SU-DHL-6 (cell line): ENCODE measurements around the gene TMEM106B.
"Not testable (repeated sequence)": the region's sequence is repeated elsewhere in the genome, so short reads cannot be mapped to it uniquely, and the experiment has no call there.

Experiments used
- H2AFZ ChIP-seq: fragments of 200-600 bp; sonication (generic); 2 replicates; pipeline ENCODE4 v1.6.1; 2014; ENCODE audit warnings: low read depth, mild to moderate bottlenecking, moderate library complexity, mixed read lengths, antibody characterized with exemption, low read length; ENCODE audit not compliant: severe bottlenecking
- H3F3A ChIP-seq: fragments of 200-600 bp; shearing (Covaris generic); 2 replicates; pipeline ENCODE4 v1.6.0; 2016; ENCODE audit warnings: antibody characterized with exemption, mild to moderate bottlenecking; ENCODE audit not compliant: insufficient read depth
- H3K27ac ChIP-seq: fragments of 200-600 bp; sonication (generic); 2 replicates; pipeline ENCODE4 v1.5.1; 2016; ENCODE audit warnings: low read depth, mild to moderate bottlenecking, low read length, moderate library complexity, mixed read lengths
- H3K27me3 ChIP-seq: fragments of 200-600 bp; sonication (generic), shearing (Covaris generic); 2 replicates; pipeline ENCODE4 v1.6.0; 2014; ENCODE audit warnings: mild to moderate bottlenecking, low read length
- H3K36me3 ChIP-seq: fragments of 200-600 bp; sonication (generic); 2 replicates; pipeline ENCODE4 v1.6.1; 2014; ENCODE audit warnings: mild to moderate bottlenecking, low read length, mixed read lengths
- H3K4me2 ChIP-seq: fragments of 300-600, 200-600 bp; shearing (Covaris generic), sonication (generic); 2 replicates; pipeline ENCODE4 v1.6.0; 2014; ENCODE audit warnings: low read length, low read depth, mild to moderate bottlenecking; ENCODE audit not compliant: poor library complexity, severe bottlenecking
- H3K4me3 ChIP-seq: fragments of 200-600 bp; sonication (generic); 2 replicates; pipeline ENCODE4 v1.5.1; 2014; ENCODE audit warnings: antibody characterized with exemption, low read length, mild to moderate bottlenecking, mixed read lengths; ENCODE audit not compliant: insufficient read depth, poor library complexity, severe bottlenecking
- H3K79me2 ChIP-seq: fragments of 200-600 bp; sonication (generic); 2 replicates; pipeline ENCODE4 v1.6.1; 2014; ENCODE audit warnings: mild to moderate bottlenecking, low read length, moderate library complexity; ENCODE audit not compliant: insufficient read depth
- H3K9ac ChIP-seq: fragments of 200-600 bp; sonication (generic); 2 replicates; pipeline ENCODE4 v1.7.0; 2014; ENCODE audit warnings: mild to moderate bottlenecking, low read length
- H3K9me2 ChIP-seq: fragments of 200-600 bp; sonication (generic); replicated peaks from 2 replicates; pipeline ENCODE4 v1.6.1; 2014; ENCODE audit warnings: low read length; ENCODE audit not compliant: insufficient read depth
- H3K9me3 ChIP-seq: fragments of 200-600 bp; sonication (generic); 2 replicates; pipeline ENCODE4 v1.6.1; 2014; ENCODE audit warnings: low read length, mixed read lengths; ENCODE audit not compliant: insufficient read depth
- H4K20me1 ChIP-seq: fragments of 200-600 bp; sonication (generic); 2 replicates; pipeline ENCODE4 v1.6.1; 2014; ENCODE audit warnings: low read depth, mild to moderate bottlenecking, antibody characterized with exemption, low read length, moderate library complexity, mixed read lengths
- EZH2phosphoT487 ChIP-seq: fragments of 200-600 bp; sonication (generic), shearing (Covaris generic); conservative IDR thresholded peaks from 2 replicates; pipeline ENCODE4 v1.6.1; 2018; ENCODE audit warnings: mild to moderate bottlenecking, antibody characterized with exemption, low read length, moderate library complexity, mixed read lengths
- TF ChIP-seq, protein P1 (sequence below): fragments of 200-600 bp; sonication (generic); IDR thresholded peaks from one replicate; pipeline ENCODE4 v1.5.1; 2017; ENCODE audit warnings: antibody characterized with exemption, mild to moderate bottlenecking, low read length, moderate library complexity; ENCODE audit not compliant: insufficient read depth, poor library complexity, severe bottlenecking

Gene TMEM106B

DNA sequence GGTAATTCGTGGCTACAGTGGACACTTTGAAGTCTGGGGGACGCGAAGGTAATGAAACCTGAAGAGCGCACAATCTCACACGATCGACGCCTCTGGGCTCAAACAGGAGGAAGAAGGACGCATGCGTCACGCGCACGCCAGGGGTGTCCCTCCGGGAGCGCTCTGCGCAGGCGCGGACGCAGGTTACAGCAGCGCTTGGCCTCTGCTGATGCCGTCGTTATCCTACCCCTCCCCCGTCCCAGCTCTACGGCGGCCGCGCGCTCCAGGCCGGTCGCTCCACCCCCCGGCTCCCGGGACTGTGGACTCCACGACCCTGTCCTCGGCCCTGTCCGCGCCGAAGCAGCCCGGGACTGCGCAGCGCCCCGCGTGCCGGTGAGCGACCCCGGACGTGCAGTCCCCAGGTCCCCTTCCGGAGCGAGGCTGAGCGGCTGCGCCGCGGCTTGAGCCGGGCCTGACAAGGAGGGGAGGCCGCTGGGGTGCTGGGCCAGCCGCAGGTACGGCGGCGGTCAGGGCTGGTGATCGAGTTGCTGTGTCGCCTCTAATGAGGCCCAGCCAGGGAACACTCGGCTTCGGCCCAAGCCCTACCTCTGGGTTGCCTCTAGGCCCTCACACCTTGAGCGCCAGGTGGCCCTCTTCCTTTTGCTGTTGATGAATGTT lies at the start of gene TMEM106B:
Gene TMEM106B (plus strand): TSS at position 241 of the 657 bp plus-strand sequence. CDS start 3,517 bp downstream, outside the sequence.
- H3K36me3 ChIP-seq: peaks cover 9% of the 10 kb centered on the region
- H3K27me3 ChIP-seq: no peaks in the 10 kb centered on the region
- peak within 1 kb of the TSS; percentile 81 for H2AFZ ChIP-seq
- no peaks in the 10 kb centered on the region for H3F3A ChIP-seq
- peaks cover 22% of the 10 kb centered on the region for H3K79me2 ChIP-seq
- no peaks in the 10 kb centered on the region for H3K9me3 ChIP-seq
- H4K20me1 ChIP-seq: no peaks in the 10 kb centered on the region
- H3K27ac ChIP-seq: peak within 1 kb of the TSS; percentile 61
- H3K4me2 ChIP-seq: peak within 1 kb of the TSS; percentile 79
- TF ChIP-seq EZH2phosphoT487: no peak
- TF ChIP-seq, protein P1, sequence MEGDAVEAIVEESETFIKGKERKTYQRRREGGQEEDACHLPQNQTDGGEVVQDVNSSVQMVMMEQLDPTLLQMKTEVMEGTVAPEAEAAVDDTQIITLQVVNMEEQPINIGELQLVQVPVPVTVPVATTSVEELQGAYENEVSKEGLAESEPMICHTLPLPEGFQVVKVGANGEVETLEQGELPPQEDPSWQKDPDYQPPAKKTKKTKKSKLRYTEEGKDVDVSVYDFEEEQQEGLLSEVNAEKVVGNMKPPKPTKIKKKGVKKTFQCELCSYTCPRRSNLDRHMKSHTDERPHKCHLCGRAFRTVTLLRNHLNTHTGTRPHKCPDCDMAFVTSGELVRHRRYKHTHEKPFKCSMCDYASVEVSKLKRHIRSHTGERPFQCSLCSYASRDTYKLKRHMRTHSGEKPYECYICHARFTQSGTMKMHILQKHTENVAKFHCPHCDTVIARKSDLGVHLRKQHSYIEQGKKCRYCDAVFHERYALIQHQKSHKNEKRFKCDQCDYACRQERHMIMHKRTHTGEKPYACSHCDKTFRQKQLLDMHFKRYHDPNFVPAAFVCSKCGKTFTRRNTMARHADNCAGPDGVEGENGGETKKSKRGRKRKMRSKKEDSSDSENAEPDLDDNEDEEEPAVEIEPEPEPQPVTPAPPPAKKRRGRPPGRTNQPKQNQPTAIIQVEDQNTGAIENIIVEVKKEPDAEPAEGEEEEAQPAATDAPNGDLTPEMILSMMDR: peak; percentile 29
- H3K9ac ChIP-seq: peak within 1 kb of the TSS; percentile 70
- no peaks in the 10 kb centered on the region for H3K9me2 ChIP-seq
- H3K4me3 ChIP-seq: peak within 1 kb of the TSS; percentile 50

DNA sequence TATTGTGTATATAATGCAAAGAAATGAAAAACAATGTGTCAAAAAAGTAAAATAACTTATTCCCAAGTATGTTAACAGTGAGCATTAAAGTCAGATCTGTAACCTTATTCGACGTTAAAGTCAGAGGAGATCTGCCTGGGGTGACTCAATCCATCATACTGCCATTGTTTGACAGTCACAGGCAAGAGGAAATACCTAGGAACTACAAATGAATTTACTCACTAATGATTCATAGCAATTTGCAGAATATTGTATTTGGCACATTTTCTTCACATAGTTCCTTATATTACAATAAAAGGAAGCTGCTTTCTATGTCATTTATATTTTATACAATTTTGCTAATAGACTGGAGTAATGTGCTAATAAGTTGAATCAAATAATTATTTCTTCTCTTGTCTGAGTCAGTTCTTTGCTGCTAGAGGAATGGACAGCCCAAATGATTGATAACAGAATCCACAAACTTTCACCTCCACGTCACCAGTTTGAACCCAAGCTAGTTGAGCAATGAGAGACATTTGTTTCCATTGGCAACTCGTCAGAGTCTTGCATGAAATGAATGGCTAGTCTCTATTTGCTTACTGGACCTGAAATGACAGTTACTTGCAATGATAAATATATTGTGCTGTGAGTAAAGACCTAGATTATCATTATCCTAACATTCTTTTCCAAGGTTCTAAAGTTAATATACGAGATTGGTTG lies 48.5 kb upstream of the TMEM106B start:
- no peak overlapping the region for H3K27ac ChIP-seq
- H3K9me2 ChIP-seq: no peaks in the 10 kb centered on the region
- H3K36me3 ChIP-seq: no peaks in the 10 kb centered on the region
- no peak overlapping the region for H3K4me3 ChIP-seq
- H4K20me1 ChIP-seq: no peaks in the 10 kb centered on the region
- H3K9me3 ChIP-seq: no peaks in the 10 kb centered on the region
- H3K9ac ChIP-seq: no peak overlapping the region
- no peak overlapping the region for H3K4me2 ChIP-seq
- H2AFZ ChIP-seq: no peak overlapping the region
- H3F3A ChIP-seq: no peaks in the 10 kb centered on the region
- TF ChIP-seq EZH2phosphoT487: no peak
- TF ChIP-seq, protein P1: no peak
- no peaks in the 10 kb centered on the region for H3K79me2 ChIP-seq
- H3K27me3 ChIP-seq: no peaks in the 10 kb centered on the region

DNA sequence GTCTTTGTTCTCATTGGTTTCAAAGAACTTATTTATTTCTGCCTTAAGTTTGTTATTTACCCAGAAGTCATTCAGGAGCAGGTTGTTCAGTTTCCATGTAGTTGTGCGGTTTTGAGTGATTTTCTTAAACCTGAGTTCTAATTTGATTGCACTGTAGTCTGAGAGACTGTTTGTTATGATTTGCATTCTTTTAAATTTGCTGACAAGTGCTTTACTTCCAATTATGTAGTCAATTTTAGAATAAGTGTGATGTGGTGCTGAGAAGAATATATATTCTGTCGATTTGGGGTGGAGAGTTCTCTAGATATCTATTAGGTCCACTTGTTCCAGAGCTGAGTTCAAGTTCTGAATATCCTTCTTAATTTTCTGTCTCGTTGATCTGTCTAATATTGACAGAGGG lies 43.0 kb upstream of the TMEM106B start:
- H3K9me3 ChIP-seq, H3K36me3 ChIP-seq, H3K79me2 ChIP-seq, H3K27ac ChIP-seq, H3K9ac ChIP-seq, H4K20me1 ChIP-seq, H3K4me3 ChIP-seq, H2AFZ ChIP-seq, H3K9me2 ChIP-seq, H3K4me2 ChIP-seq, H3F3A ChIP-seq, H3K27me3 ChIP-seq: not testable (repeated sequence)

DNA sequence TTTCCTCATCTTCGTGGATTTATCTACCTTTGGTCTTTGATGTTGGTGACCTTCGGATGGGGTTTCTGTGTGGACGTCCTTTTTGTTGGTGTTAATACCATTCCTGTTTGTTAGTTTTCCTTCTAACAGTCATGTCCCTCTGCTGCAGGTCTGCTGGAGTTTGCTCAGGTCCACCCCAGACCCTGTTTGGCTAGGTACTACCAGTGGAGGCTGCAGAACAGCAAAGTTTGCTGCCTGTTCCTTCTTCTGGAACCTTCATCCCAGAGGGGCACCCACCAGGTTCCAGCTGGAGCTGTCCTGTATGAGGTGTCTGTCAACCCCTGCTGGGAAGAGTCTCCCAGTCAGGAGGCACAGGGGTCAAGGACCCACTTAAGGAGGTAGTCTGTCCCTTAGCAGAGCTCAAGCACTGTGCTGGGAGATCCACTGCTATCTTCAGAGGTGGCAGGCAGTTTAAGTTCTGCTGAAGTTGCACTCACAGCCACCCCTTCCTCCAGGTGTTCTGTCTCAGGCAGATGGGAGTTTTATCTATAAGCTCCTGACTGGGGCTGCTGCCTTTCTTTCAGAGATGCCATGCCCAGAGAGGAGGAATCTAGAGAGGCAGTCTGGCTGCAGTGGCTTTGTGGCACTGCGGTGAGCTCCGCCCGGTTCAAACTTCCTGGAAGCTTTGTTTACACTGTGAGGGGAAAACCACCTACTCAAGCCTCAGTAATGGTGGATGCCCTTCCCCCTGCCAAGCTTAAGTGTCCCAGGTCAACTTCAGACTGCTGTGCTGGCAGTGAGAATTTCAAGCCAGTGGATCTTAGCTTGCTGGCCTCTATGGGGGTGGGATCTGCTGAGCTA lies 40.9 kb upstream of the TMEM106B start:
- not testable (repeated sequence) for H3K4me2 ChIP-seq

More for the DNA sequence above, 40.9 kb upstream of the TMEM106B start:
- H3K9me2 ChIP-seq, H3K4me3 ChIP-seq, H3K36me3 ChIP-seq, H3K27me3 ChIP-seq, H2AFZ ChIP-seq, H3K9me3 ChIP-seq, H3K27ac ChIP-seq, H3K9ac ChIP-seq, H4K20me1 ChIP-seq, H3F3A ChIP-seq, H3K79me2 ChIP-seq: not testable (repeated sequence)
